H1 (cell line): ENCODE data around the gene CHST4. TPM values are rescaled to one million over a fixed set of nuclear protein-coding genes. Genes with fewer than 3 reads are reported as not detected.

Experiments used
- CTCF ChIA-PET: fragments of 300-600 bp; sonication (Branson Sonifier 250); formaldehyde crosslinking; loops from one replicate; lab custom pipeline; 2021; ENCODE audit not compliant: partially characterized antibody; lab: Charles Lee
- POLR2A ChIA-PET: fragments of 300-600 bp; sonication (Branson Sonifier 250); formaldehyde crosslinking; loops from one replicate; lab custom pipeline; 2021; ENCODE audit warnings: inconsistent platforms; ENCODE audit not compliant: partially characterized antibody; lab: Charles Lee
- DNase-seq, 2 experiments: peaks; one replicate each; pipeline versions ENCODE4 v3.0.0 to v3.0.0-alpha.2; 2010 to 2022; ENCODE audit warnings: low spot score in 2 of 2, low read depth in 1 of 2, mixed read lengths in 1 of 2
- FAIRE-seq: peaks from 2 replicates; lab custom pipeline; 2011; peaks lifted over from hg19 to GRCh38; lab: Jason Lieb, UNC
- H2AFZ ChIP-seq: 2 replicates; pipeline ENCODE4 v1.8.1; 2012; ENCODE audit warnings: low read length, inconsistent platforms
- H2AK5ac ChIP-seq: 2 replicates; pipeline ENCODE4 v1.6.1; 2013; ENCODE audit warnings: low read depth, low read length
- H2BK120ac ChIP-seq: replicated peaks from 2 replicates; pipeline ENCODE3; 2013; ENCODE audit warnings: low read depth, low read length, inconsistent platforms
- H2BK12ac ChIP-seq: 2 replicates; pipeline ENCODE4 v1.6.1; 2013; ENCODE audit warnings: low read depth, low read length
- H2BK15ac ChIP-seq: 2 replicates; pipeline ENCODE4 v1.6.1; 2013; ENCODE audit warnings: low read length
- H2BK20ac ChIP-seq: 2 replicates; pipeline ENCODE4 v1.6.1; 2013; ENCODE audit warnings: low read length
- H2BK5ac ChIP-seq: 2 replicates; pipeline ENCODE4 v1.6.1; 2013; ENCODE audit warnings: low read depth, low read length
- H3K14ac ChIP-seq: 2 replicates; pipeline ENCODE4 v1.6.1; 2013; ENCODE audit warnings: inconsistent platforms; ENCODE audit not compliant: insufficient read length
- H3K18ac ChIP-seq: 2 replicates; pipeline ENCODE4 v1.6.1; 2013; ENCODE audit warnings: low read length; ENCODE audit errors: extremely low read depth
- H3K23ac ChIP-seq: 2 replicates; pipeline ENCODE4 v1.6.1; 2013; ENCODE audit warnings: inconsistent platforms; ENCODE audit not compliant: insufficient read length
- H3K23me2 ChIP-seq: 2 replicates; pipeline ENCODE4 v1.6.1; 2013; ENCODE audit warnings: low read depth, low read length
- H3K27ac ChIP-seq: 2 replicates; pipeline ENCODE4 v1.6.1; 2011; ENCODE audit warnings: low read depth, low read length, inconsistent platforms
- H3K27me3 ChIP-seq, 4 experiments: replicated peaks in 1 of 4; 1 replicate in 1 of 4; 2 replicates in 3 of 4; pipeline versions ENCODE4 v1.6.1 to v1.8.1; 2011 to 2013; ENCODE audit warnings: low read length in 3 of 4, mild to moderate bottlenecking in 3 of 4, inconsistent platforms in 2 of 4, mixed read lengths in 2 of 4, moderate library complexity in 1 of 4; ENCODE audit not compliant: control insufficient read depth in 3 of 4, insufficient read depth in 3 of 4; ENCODE audit errors: extremely low read depth in 1 of 4
- H3K36me3 ChIP-seq, 4 experiments: 2 replicates each; pipeline versions ENCODE4 v1.6.1 to v1.8.1; 2011 to 2013; ENCODE audit warnings: mild to moderate bottlenecking in 4 of 4, low read length in 3 of 4, moderate library complexity in 2 of 4, control low read depth in 1 of 4, inconsistent platforms in 1 of 4; ENCODE audit not compliant: insufficient read depth in 4 of 4, control insufficient read depth in 2 of 4
- H3K4ac ChIP-seq: replicated peaks from 2 replicates; pipeline ENCODE3; 2013; ENCODE audit warnings: low read length, low read depth, mixed read lengths, inconsistent platforms; ENCODE audit not compliant: insufficient read length
- H3K4me1 ChIP-seq, 4 experiments: replicated peaks in 1 of 4; 1 replicate in 1 of 4; 2 replicates in 3 of 4; pipeline versions ENCODE4 v1.6.1 to v1.8.1; 2011 to 2013; ENCODE audit warnings: low read length in 3 of 4, inconsistent platforms in 2 of 4, mixed read lengths in 1 of 4; ENCODE audit not compliant: insufficient read depth in 4 of 4, control insufficient read depth in 3 of 4
- H3K4me2 ChIP-seq, 2 experiments: 2 replicates each; pipeline versions ENCODE4 v1.6.1 to v1.8.1; 2011 to 2013; ENCODE audit warnings: low read depth in 2 of 2, low read length in 2 of 2, control low read depth in 1 of 2, inconsistent platforms in 1 of 2, mild to moderate bottlenecking in 1 of 2; ENCODE audit not compliant: insufficient read depth in 1 of 2
- H3K4me3 ChIP-seq, 4 experiments: fragments of 200-600, 300-600 bp in 1 of 4; sonication (generic), shearing (Covaris generic), sonication (Bioruptor Twin) in 1 of 4; 2 replicates each; pipeline versions ENCODE4 v1.5.1 to v1.8.1; 2011 to 2016; ENCODE audit warnings: low read length in 4 of 4, low read depth in 3 of 4, control low read depth in 2 of 4, inconsistent platforms in 2 of 4, mild to moderate bottlenecking in 2 of 4, mixed read lengths in 1 of 4, moderate library complexity in 1 of 4; ENCODE audit not compliant: insufficient read depth in 2 of 4; ENCODE audit errors: extremely low read depth in 1 of 4
- H3K56ac ChIP-seq: replicated peaks from 2 replicates; pipeline ENCODE3; 2013; ENCODE audit warnings: low read depth, mild to moderate bottlenecking, mixed read lengths, low read length, inconsistent platforms; ENCODE audit not compliant: insufficient read length
- H3K79me1 ChIP-seq: 2 replicates; pipeline ENCODE4 v1.6.1; 2013; ENCODE audit warnings: low read depth, low read length, control low read depth
- H3K79me2 ChIP-seq, 2 experiments: 2 replicates each; pipeline versions ENCODE4 v1.6.1 to v1.8.1; 2012 to 2013; ENCODE audit warnings: low read length in 2 of 2, mild to moderate bottlenecking in 2 of 2, inconsistent platforms in 1 of 2; ENCODE audit not compliant: insufficient read depth in 2 of 2, control insufficient read depth in 1 of 2
- H3K9ac ChIP-seq, 4 experiments: replicated peaks in 1 of 4; 1 replicate in 1 of 4; 2 replicates in 3 of 4; pipeline versions ENCODE4 v1.6.1 to v1.8.1; 2011 to 2013; ENCODE audit warnings: low read depth in 3 of 4, low read length in 3 of 4, control low read depth in 2 of 4, mild to moderate bottlenecking in 2 of 4, moderate library complexity in 2 of 4, inconsistent platforms in 1 of 4; ENCODE audit errors: extremely low read depth in 1 of 4
- H3K9me3 ChIP-seq, 2 experiments: 2 replicates each; pipeline versions ENCODE4 v1.6.1 to v1.8.1; 2012 to 2013; ENCODE audit warnings: mild to moderate bottlenecking in 2 of 2, moderate library complexity in 2 of 2, control low read depth in 1 of 2, inconsistent platforms in 1 of 2, low read depth in 1 of 2, low read length in 1 of 2, mixed read lengths in 1 of 2; ENCODE audit not compliant: insufficient read depth in 2 of 2
- H4K20me1 ChIP-seq, 2 experiments: replicated peaks in 1 of 2; 2 replicates each; pipeline versions ENCODE3 to v1.8.1; 2011 to 2013; ENCODE audit warnings: inconsistent platforms in 2 of 2, low read length in 2 of 2, mild to moderate bottlenecking in 1 of 2; ENCODE audit not compliant: insufficient read depth in 2 of 2, control insufficient read depth in 1 of 2
- H4K5ac ChIP-seq: 2 replicates; pipeline ENCODE4 v1.6.1; 2013; ENCODE audit warnings: low read length, low read depth, mixed read lengths, inconsistent platforms; ENCODE audit not compliant: insufficient read length
- H4K8ac ChIP-seq: 2 replicates; pipeline ENCODE4 v1.8.0; 2013; ENCODE audit warnings: mild to moderate bottlenecking, moderate library complexity, low read length, inconsistent platforms; ENCODE audit not compliant: insufficient read depth; ENCODE audit errors: extremely low read depth
- H4K91ac ChIP-seq: replicated peaks from 2 replicates; pipeline ENCODE3; 2013; ENCODE audit warnings: low read length, mixed read lengths, inconsistent platforms; ENCODE audit not compliant: insufficient read length
- ASH2L ChIP-seq: fragments of 200-600, 300-600 bp; sonication (generic); IDR thresholded peaks from one replicate; pipeline ENCODE4 v1.7.1; 2017; ENCODE audit warnings: low read length
- CTBP2 ChIP-seq: IDR thresholded peaks from 2 replicates; pipeline ENCODE4 v1.7.0; 2011; ENCODE audit warnings: borderline replicate concordance, mild to moderate bottlenecking, moderate library complexity, mixed read lengths, low read length; ENCODE audit not compliant: insufficient read depth, insufficient read length
- HDAC6 ChIP-seq: IDR thresholded peaks from one replicate; pipeline ENCODE4 v1.7.1; 2012; ENCODE audit warnings: low read depth, mild to moderate bottlenecking, inconsistent platforms, low read length, moderate library complexity
- KDM4A ChIP-seq: IDR thresholded peaks from one replicate; pipeline ENCODE4 v1.7.1; 2012; ENCODE audit warnings: low read depth, mild to moderate bottlenecking, moderate library complexity, low read length, inconsistent platforms; ENCODE audit not compliant: severe bottlenecking
- NRF1 ChIP-seq: IDR thresholded peaks from 2 replicates; pipeline ENCODE4 v1.6.1; 2011; ENCODE audit warnings: mild to moderate bottlenecking, low read depth, low read length, improper control_type of control experiment
- POLR2AphosphoS5 ChIP-seq: IDR thresholded peaks from 2 replicates; pipeline ENCODE4 v1.6.1; 2011; ENCODE audit warnings: low read depth, low read length
- POU5F1 ChIP-seq: IDR thresholded peaks from 2 replicates; pipeline ENCODE4 v1.6.1; 2011; ENCODE audit warnings: low read depth, mild to moderate bottlenecking, low read length, moderate library complexity
- RFX5 ChIP-seq: IDR thresholded peaks from 2 replicates; pipeline ENCODE4 v1.6.1; 2011; ENCODE audit warnings: low read depth, low read length, improper control_type of control experiment, borderline replicate concordance
- SIN3A ChIP-seq, 2 experiments: IDR thresholded peaks in 1 of 2; conservative IDR thresholded peaks in 1 of 2; 2 replicates each; pipeline ENCODE4 v1.6.1; 2011 to 2012; ENCODE audit warnings: low read length in 2 of 2, improper control_type of control experiment in 1 of 2, low read depth in 1 of 2, mild to moderate bottlenecking in 1 of 2
- SP2 ChIP-seq: IDR thresholded peaks from 2 replicates; pipeline ENCODE4 v1.6.1; 2012; ENCODE audit warnings: mild to moderate bottlenecking, low read length, inconsistent platforms
- TEAD4 ChIP-seq: IDR thresholded peaks from 2 replicates; pipeline ENCODE4 v1.6.1; 2012; ENCODE audit warnings: low read depth, low read length, inconsistent platforms, mixed read lengths
- ZNF274 ChIP-seq: IDR thresholded peaks from 2 replicates; pipeline ENCODE4 v1.7.0; 2012; ENCODE audit warnings: low read length, borderline replicate concordance; ENCODE audit errors: extremely low read depth
- WGBS, 2 experiments: shearing (Covaris generic) in 1 of 2; methylation state at CpG; one replicate each; pipeline versions ENCODE4 v1.1.6 to v1.1.7; 2013 to 2015; ENCODE audit warnings: low lambda C conversion rate in 2 of 2, mixed read lengths in 2 of 2, inconsistent platforms in 1 of 2, low coverage in 1 of 2, missing lambda C conversion rate in 1 of 2; ENCODE audit not compliant: insufficient replicate concordance in 2 of 2, insufficient coverage in 1 of 2, insufficient read length in 1 of 2; ENCODE audit errors: extremely low coverage in 1 of 2, missing lambda C conversion rate in 1 of 2; 5-methylcytosine and 5-hydroxymethylcytosine counted together
- polyA plus RNA-seq, 7 experiments: library from polyadenylated mRNA; depleted of rRNA in 3 of 7; stranded (reverse) in 5 of 7; unstranded in 2 of 7; fragments of >200 nt in 5 of 7; fragments of 200-250 nt in 2 of 7; gene quantifications; 1 replicate in 5 of 7; 2 replicates in 1 of 7; 4 replicates in 1 of 7; pipeline versions ENCODE4 v1.2.1 to v1.2.3, GENCODE V29; 2011 to 2013; ENCODE audit warnings: missing spikeins in 2 of 7, mixed read lengths in 2 of 7
- total RNA-seq: library from RNA; stranded (reverse); fragmentation: NEBNext Ultra II Directional; extraction: Animal tissue kit (Norgen Biotek cat#: 25700); gene quantifications from 2 replicates; pipeline ENCODE4 v1.2.1, GENCODE V29; 2021

Gene CHST4
- total and polyA plus RNA-seq, 2 of the 8 experiments (the other 6 are each of a cell fraction or from before 2014, with no cell fraction given): 12.1 to 14.6 TPM

GRCh38 chr16:71536752-71537499, 10.7 kb downstream of the CHST4 start:
- Histone ChIP-seq H2AK5ac (no peak overlapping the region), H2BK12ac (no peak overlapping the region), H3K9ac (no peak overlapping the region), H3K56ac (no peak overlapping the region), H3K14ac (no peak overlapping the region), H2BK20ac (no peak overlapping the region), H3K4me3 (no peak overlapping the region), H3K27me3 (no peaks in the 10 kb centered on the region), H3K18ac (no peak overlapping the region), H3K27ac (no peak overlapping the region), H3K4ac (no peak overlapping the region), H2BK120ac (no peak overlapping the region), H3K36me3 (no peaks in the 10 kb centered on the region), H3K4me1 (no peaks in the 10 kb centered on the region), H3K23me2 (no peaks in the 10 kb centered on the region), H2BK5ac (no peak overlapping the region), H3K23ac (no peak overlapping the region), H3K79me1 (peaks cover 3% of the 10 kb centered on the region; the same call in 1 of the 2 replicates), H2AFZ (no peak overlapping the region), H2BK15ac (no peak overlapping the region), H3K4me2 (no peak overlapping the region), H3K9me3 (no peaks in the 10 kb centered on the region), H3K79me2 (no peaks in the 10 kb centered on the region), H4K5ac (no peak overlapping the region), H4K91ac (no peak overlapping the region), H4K20me1 (no peaks in the 10 kb centered on the region), H4K8ac (no peak overlapping the region)
- no peak for FAIRE-seq
- WGBS, 2 experiments: 95% methylated on average over 28 of the region's 28 CpGs; no CpG with 5 or more reads in 1 of the 2 experiments
- DNase-seq: no peak
- POLR2A ChIA-PET: interaction anchor here (2.9 kb wide), 1 partner anchor 10 kb away, joined by 19 read pairs; the partner anchor contains the start of gene CHST4
- CTCF ChIA-PET: interaction anchor here (0.5 to 12.7 kb wide), 10 partner anchors 8 to 194 kb away, joined by 3 to 140 read pairs (median 12); partner anchors contain the start of gene CHST4
- TF ChIP-seq HDAC6 (no peak), TEAD4 (no peak), ASH2L (no peak), POU5F1 (no peak), POLR2AphosphoS5 (no peak), SP2 (no peak), CTBP2 (no peak), ZNF274 (no peak), SIN3A (conservative IDR thresholded peaks at IDR 0.05 in 1 of 2, IDR thresholded peaks at IDR 0.05 in 1 of 2; ENCODE audit: low read depth in 1 of 2, low read length in 2 of 2) (no peak), NRF1 (no peak), KDM4A (no peak), RFX5 (no peak)
